ENCODE data around the gene ARFGEF3.

DNA sequence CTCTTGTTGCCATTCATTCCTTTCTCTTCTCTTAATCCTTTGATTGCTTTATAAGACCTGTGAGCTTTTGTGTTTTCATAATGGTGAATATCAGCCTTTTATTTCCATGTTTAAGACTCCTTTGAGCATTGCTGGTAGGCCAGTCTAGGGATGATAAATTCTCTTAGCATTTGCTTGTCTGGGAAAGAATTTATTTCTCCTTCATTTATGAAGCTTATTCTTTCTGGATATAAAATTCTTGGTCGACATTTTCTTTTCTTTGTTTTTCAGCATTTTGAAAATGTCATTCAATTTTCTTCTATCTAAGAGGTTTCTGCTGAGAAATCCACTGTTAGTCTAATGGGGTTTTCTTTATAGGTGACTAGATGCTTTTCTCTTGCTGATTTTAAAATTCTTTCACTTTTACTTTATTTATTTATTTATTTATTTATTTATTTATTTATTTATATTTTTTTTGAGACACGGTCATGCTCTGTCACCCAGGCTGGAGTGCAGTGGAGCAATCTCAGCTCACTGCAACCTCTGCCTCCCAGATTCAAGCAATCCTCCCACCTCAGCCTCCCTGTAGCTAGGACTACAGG, 15.0 kb downstream of the ARFGEF3 start:
- TF ChIP-seq, protein P1, sequence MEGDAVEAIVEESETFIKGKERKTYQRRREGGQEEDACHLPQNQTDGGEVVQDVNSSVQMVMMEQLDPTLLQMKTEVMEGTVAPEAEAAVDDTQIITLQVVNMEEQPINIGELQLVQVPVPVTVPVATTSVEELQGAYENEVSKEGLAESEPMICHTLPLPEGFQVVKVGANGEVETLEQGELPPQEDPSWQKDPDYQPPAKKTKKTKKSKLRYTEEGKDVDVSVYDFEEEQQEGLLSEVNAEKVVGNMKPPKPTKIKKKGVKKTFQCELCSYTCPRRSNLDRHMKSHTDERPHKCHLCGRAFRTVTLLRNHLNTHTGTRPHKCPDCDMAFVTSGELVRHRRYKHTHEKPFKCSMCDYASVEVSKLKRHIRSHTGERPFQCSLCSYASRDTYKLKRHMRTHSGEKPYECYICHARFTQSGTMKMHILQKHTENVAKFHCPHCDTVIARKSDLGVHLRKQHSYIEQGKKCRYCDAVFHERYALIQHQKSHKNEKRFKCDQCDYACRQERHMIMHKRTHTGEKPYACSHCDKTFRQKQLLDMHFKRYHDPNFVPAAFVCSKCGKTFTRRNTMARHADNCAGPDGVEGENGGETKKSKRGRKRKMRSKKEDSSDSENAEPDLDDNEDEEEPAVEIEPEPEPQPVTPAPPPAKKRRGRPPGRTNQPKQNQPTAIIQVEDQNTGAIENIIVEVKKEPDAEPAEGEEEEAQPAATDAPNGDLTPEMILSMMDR (IDR thresholded peaks at IDR 0.05): no peak
- no peak for TF ChIP-seq POLR2A (IDR thresholded peaks at IDR 0.05)

Measured in breast epithelium (tissue), 3 donors.